K562 (cell line): ENCODE data around the gene PLCB4.

Experiments
- CEBPB ChIP-seq: fragments of 450-650 bp; IDR thresholded peaks from 2 replicates; pipeline ENCODE4 v1.6.1; 2016; ENCODE audit warnings: missing genetic modification characterization, missing compliant biosample characterization
- ETV5 ChIP-seq: sonication (generic); formaldehyde crosslinking; IDR thresholded peaks from 2 replicates; pipeline ENCODE4 v1.4.0; 2020; ENCODE audit warnings: low read depth, mild to moderate bottlenecking, missing genetic modification reagents
- FOXM1 ChIP-seq, 2 experiments: fragments of 450-650 bp in 1 of 2; sonication (generic) in 1 of 2; formaldehyde crosslinking in 1 of 2; IDR thresholded peaks; 2 replicates each; pipeline versions ENCODE4 v1.6.1 to v1.9.0; 2017 to 2022; ENCODE audit warnings: low read depth in 2 of 2, mild to moderate bottlenecking in 2 of 2, missing genetic modification reagents in 1 of 2, moderate library complexity in 1 of 2
- GATA2 ChIP-seq: sonication (generic); formaldehyde crosslinking; IDR thresholded peaks from 2 replicates; pipeline ENCODE4 v1.4.0; 2020; ENCODE audit warnings: mild to moderate bottlenecking, missing genetic modification reagents
- NFYB ChIP-seq: IDR thresholded peaks from 2 replicates; pipeline ENCODE4 v1.6.1; 2011; ENCODE audit warnings: mild to moderate bottlenecking, moderate library complexity; ENCODE audit not compliant: insufficient read length; ENCODE audit errors: extremely low read depth
- SETDB1 ChIP-seq: IDR thresholded peaks from one replicate; pipeline ENCODE4 v1.6.1; 2012; ENCODE audit warnings: low read length, control low read depth, inconsistent platforms
- SP1 ChIP-seq: sonication (generic); formaldehyde crosslinking; IDR thresholded peaks from 2 replicates; pipeline ENCODE4 v1.8.1; 2022; ENCODE audit warnings: mild to moderate bottlenecking, missing genetic modification reagents
- ZNF280B ChIP-seq: fragments of 250-450 bp; sonication (Bioruptor Pico); IDR thresholded peaks from 2 replicates; pipeline ENCODE4 v1.5.1; 2021; ENCODE audit warnings: mild to moderate bottlenecking
- ZNF696 ChIP-seq: fragments of 250-450 bp; sonication (Bioruptor Pico); conservative IDR thresholded peaks from 2 replicates; pipeline ENCODE4 v1.4.0; 2020; ENCODE audit warnings: mild to moderate bottlenecking, moderate library complexity
- TF ChIP-seq, protein P1 (sequence below), 3 experiments: IDR thresholded peaks in 2 of 3; conservative IDR thresholded peaks in 1 of 3; 2 replicates each; pipeline ENCODE4 v1.5.1; 2011 to 2012; ENCODE audit warnings: low read length in 3 of 3, mild to moderate bottlenecking in 3 of 3, control low read depth in 2 of 3, improper control_type of control experiment in 1 of 3, inconsistent platforms in 1 of 3, low read depth in 1 of 3, mixed read lengths in 1 of 3, moderate library complexity in 1 of 3; ENCODE audit not compliant: insufficient read depth in 2 of 3
- TF ChIP-seq, protein P2 (sequence below): sonication (generic); formaldehyde crosslinking; IDR thresholded peaks from 2 replicates; pipeline ENCODE4 v1.8.0; 2022; ENCODE audit warnings: mild to moderate bottlenecking, missing genetic modification reagents, borderline replicate concordance
- TF ChIP-seq, protein P3 (sequence below): fragments of 250-450 bp; sonication (Bioruptor Pico); IDR thresholded peaks from 2 replicates; pipeline ENCODE4 v1.8.0; 2021; ENCODE audit warnings: mild to moderate bottlenecking, moderate library complexity
- TF ChIP-seq, protein P4 (sequence below), 2 experiments: fragments of 450-650 bp; formaldehyde crosslinking in 1 of 2; IDR thresholded peaks; 2 replicates each; pipeline versions ENCODE4 v1.4.0 to v1.6.1; 2014 to 2020; ENCODE audit warnings: mild to moderate bottlenecking in 2 of 2, borderline replicate concordance in 1 of 2, low read depth in 1 of 2
- TF ChIP-seq, protein P5 (sequence below): IDR thresholded peaks from 3 replicates; pipeline ENCODE4 v1.6.1; 2011; ENCODE audit warnings: borderline replicate concordance, mild to moderate bottlenecking; ENCODE audit not compliant: insufficient read length, insufficient read depth

GRCh38 chr20:9169409-9169808 is 100.5 kb downstream of the PLCB4 start:
- TF ChIP-seq ETV5 (CRISPR knock-in tag) (no peak), SETDB1 (no peak), NFYB (no peak), FOXM1 (IDR thresholded peaks at IDR 0.05; ENCODE audit: low read depth) (no peak), FOXM1 (CRISPR knock-in tag; IDR thresholded peaks at IDR 0.05; ENCODE audit: low read depth) (no peak), ZNF696 (CRISPR knock-in tag) (no peak), SP1 (CRISPR knock-in tag) (no peak), GATA2 (CRISPR knock-in tag) (no peak), ZNF280B (CRISPR knock-in tag) (no peak), CEBPB (tag) (no peak)
- TF ChIP-seq, protein P1, sequence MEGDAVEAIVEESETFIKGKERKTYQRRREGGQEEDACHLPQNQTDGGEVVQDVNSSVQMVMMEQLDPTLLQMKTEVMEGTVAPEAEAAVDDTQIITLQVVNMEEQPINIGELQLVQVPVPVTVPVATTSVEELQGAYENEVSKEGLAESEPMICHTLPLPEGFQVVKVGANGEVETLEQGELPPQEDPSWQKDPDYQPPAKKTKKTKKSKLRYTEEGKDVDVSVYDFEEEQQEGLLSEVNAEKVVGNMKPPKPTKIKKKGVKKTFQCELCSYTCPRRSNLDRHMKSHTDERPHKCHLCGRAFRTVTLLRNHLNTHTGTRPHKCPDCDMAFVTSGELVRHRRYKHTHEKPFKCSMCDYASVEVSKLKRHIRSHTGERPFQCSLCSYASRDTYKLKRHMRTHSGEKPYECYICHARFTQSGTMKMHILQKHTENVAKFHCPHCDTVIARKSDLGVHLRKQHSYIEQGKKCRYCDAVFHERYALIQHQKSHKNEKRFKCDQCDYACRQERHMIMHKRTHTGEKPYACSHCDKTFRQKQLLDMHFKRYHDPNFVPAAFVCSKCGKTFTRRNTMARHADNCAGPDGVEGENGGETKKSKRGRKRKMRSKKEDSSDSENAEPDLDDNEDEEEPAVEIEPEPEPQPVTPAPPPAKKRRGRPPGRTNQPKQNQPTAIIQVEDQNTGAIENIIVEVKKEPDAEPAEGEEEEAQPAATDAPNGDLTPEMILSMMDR (IDR thresholded peaks at IDR 0.05 in 2 of 3, conservative IDR thresholded peaks at IDR 0.05 in 1 of 3; ENCODE audit: insufficient read depth in 2 of 3, low read depth in 1 of 3, low read length in 3 of 3): no peak
- TF ChIP-seq, protein P2, sequence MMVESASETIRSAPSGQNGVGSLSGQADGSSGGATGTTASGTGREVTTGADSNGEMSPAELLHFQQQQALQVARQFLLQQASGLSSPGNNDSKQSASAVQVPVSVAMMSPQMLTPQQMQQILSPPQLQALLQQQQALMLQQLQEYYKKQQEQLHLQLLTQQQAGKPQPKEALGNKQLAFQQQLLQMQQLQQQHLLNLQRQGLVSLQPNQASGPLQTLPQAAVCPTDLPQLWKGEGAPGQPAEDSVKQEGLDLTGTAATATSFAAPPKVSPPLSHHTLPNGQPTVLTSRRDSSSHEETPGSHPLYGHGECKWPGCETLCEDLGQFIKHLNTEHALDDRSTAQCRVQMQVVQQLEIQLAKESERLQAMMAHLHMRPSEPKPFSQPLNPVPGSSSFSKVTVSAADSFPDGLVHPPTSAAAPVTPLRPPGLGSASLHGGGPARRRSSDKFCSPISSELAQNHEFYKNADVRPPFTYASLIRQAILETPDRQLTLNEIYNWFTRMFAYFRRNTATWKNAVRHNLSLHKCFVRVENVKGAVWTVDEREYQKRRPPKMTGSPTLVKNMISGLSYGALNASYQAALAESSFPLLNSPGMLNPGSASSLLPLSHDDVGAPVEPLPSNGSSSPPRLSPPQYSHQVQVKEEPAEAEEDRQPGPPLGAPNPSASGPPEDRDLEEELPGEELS: no peak
- TF ChIP-seq, protein P3, sequence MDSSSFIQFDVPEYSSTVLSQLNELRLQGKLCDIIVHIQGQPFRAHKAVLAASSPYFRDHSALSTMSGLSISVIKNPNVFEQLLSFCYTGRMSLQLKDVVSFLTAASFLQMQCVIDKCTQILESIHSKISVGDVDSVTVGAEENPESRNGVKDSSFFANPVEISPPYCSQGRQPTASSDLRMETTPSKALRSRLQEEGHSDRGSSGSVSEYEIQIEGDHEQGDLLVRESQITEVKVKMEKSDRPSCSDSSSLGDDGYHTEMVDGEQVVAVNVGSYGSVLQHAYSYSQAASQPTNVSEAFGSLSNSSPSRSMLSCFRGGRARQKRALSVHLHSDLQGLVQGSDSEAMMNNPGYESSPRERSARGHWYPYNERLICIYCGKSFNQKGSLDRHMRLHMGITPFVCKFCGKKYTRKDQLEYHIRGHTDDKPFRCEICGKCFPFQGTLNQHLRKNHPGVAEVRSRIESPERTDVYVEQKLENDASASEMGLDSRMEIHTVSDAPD (CRISPR knock-in tag): no peak
- TF ChIP-seq, protein P4, sequence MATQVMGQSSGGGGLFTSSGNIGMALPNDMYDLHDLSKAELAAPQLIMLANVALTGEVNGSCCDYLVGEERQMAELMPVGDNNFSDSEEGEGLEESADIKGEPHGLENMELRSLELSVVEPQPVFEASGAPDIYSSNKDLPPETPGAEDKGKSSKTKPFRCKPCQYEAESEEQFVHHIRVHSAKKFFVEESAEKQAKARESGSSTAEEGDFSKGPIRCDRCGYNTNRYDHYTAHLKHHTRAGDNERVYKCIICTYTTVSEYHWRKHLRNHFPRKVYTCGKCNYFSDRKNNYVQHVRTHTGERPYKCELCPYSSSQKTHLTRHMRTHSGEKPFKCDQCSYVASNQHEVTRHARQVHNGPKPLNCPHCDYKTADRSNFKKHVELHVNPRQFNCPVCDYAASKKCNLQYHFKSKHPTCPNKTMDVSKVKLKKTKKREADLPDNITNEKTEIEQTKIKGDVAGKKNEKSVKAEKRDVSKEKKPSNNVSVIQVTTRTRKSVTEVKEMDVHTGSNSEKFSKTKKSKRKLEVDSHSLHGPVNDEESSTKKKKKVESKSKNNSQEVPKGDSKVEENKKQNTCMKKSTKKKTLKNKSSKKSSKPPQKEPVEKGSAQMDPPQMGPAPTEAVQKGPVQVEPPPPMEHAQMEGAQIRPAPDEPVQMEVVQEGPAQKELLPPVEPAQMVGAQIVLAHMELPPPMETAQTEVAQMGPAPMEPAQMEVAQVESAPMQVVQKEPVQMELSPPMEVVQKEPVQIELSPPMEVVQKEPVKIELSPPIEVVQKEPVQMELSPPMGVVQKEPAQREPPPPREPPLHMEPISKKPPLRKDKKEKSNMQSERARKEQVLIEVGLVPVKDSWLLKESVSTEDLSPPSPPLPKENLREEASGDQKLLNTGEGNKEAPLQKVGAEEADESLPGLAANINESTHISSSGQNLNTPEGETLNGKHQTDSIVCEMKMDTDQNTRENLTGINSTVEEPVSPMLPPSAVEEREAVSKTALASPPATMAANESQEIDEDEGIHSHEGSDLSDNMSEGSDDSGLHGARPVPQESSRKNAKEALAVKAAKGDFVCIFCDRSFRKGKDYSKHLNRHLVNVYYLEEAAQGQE (IDR thresholded peaks at IDR 0.05; ENCODE audit: borderline replicate concordance): no peak
- TF ChIP-seq, protein P4 (CRISPR knock-in tag; IDR thresholded peaks at IDR 0.05; ENCODE audit: low read depth): no peak
- TF ChIP-seq, protein P5, sequence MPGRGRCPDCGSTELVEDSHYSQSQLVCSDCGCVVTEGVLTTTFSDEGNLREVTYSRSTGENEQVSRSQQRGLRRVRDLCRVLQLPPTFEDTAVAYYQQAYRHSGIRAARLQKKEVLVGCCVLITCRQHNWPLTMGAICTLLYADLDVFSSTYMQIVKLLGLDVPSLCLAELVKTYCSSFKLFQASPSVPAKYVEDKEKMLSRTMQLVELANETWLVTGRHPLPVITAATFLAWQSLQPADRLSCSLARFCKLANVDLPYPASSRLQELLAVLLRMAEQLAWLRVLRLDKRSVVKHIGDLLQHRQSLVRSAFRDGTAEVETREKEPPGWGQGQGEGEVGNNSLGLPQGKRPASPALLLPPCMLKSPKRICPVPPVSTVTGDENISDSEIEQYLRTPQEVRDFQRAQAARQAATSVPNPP: no peak
